ENCODE data around the gene APOD.
"Not testable (repeated sequence)": the region's sequence is repeated elsewhere in the genome, so short reads cannot be mapped to it uniquely, and the experiment has no call there.

DNA sequence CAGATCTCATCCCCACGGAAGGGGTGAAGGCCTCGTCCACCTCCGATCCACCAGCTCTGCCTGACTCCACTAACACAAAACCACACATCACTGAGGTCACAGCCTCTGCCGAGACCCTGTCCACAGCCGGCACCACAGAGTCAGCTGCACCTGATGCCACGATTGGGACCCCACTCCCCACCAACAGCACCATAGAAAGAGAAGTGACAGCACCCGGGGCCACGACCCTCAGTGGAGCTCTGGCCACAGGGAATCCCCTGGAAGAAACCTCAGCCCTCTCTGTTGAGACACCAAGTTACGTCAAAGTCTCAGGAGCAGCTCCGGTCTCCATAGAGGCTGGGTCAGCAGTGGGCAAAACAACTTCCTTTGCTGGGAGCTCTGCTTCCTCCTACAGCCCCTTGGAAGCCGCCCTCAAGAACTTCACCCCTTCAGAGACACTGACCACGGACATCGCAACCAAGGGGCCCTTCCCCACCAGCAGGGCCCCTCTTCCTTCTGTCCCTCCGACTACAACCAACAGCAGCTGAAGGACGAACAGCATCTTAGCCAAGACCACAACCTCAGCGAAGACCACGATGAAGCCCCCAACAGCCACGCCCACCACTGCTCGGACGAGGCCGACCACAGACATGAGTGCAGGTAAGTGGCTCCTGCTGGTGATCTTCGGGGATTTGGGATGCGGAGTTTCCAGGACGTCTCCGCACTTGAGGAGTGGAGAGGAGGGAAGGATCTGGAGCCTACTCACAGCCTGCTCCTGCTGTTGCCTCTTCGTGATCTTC, 36.0 kb upstream of the APOD start:
- TF ChIP-seq, protein P1, sequence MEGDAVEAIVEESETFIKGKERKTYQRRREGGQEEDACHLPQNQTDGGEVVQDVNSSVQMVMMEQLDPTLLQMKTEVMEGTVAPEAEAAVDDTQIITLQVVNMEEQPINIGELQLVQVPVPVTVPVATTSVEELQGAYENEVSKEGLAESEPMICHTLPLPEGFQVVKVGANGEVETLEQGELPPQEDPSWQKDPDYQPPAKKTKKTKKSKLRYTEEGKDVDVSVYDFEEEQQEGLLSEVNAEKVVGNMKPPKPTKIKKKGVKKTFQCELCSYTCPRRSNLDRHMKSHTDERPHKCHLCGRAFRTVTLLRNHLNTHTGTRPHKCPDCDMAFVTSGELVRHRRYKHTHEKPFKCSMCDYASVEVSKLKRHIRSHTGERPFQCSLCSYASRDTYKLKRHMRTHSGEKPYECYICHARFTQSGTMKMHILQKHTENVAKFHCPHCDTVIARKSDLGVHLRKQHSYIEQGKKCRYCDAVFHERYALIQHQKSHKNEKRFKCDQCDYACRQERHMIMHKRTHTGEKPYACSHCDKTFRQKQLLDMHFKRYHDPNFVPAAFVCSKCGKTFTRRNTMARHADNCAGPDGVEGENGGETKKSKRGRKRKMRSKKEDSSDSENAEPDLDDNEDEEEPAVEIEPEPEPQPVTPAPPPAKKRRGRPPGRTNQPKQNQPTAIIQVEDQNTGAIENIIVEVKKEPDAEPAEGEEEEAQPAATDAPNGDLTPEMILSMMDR (IDR thresholded peaks at IDR 0.05), result not testable (repeated sequence)
- TF ChIP-seq POLR2A (IDR thresholded peaks at IDR 0.05), result not testable (repeated sequence)
